Posterior vena cava (tissue), 2 donors: Measurements from ENCODE around the gene KRTAP4-9. TPM values are rescaled to one million over a fixed set of nuclear protein-coding genes. Genes with fewer than 3 reads are reported as not detected.
"Not testable (repeated sequence)": the region's sequence is repeated elsewhere in the genome, so short reads cannot be mapped to it uniquely, and the experiment has no call there.

Experiments used
- DNase-seq: peaks from one replicate; pipeline ENCODE4 v3.0.0-alpha.2; 2020; ENCODE audit warnings: low spot score
- intact Hi-C, 2 donors: fragments of 100-400 bp; cut with DNase I; formaldehyde crosslinking; loops; one replicate each; pipeline versions ENCODE4 v1.14.1 to v1.14.2; 2022 to 2023
- total RNA-seq, 2 donors: library from RNA; stranded (reverse); fragmentation: NEBNext Ultra II Directional; extraction: Animal tissue kit (Norgen Biotek cat#: 25700); gene quantifications; one replicate each; pipeline ENCODE4 v1.2.1, GENCODE V29; 2021
- donor health status: DM: yes; HTN: yes; CAD: no.
- donor health status: DM: yes; HTN: yes; CAD: no.

The KRTAP4-9 gene
- total RNA-seq, 2 donors from 2014 or later, result not detected

- DNase-seq, intact Hi-C loops: not testable (repeated sequence)
Observed at GRCh38 chr17:41123292-41123990, 18.3 kb downstream of the KRTAP4-9 start.

DNA sequence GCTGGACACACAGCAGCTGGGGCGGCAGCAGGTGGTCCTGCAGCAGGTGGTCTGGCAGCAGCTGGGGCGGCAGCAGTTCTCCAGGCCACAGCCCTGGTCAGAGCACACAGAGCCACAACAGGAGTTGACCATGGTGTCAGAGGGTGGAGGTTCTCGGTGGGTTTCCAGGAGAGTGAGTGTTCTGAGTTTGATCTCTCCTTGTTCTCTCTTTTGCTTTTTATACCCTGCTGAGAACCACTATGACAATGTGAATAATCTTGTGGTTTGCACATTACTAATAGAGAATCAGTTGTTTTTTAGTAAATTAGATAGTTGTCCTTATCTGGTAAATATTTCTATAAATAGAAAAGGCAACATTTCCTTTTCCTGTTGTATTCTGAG lies 18.8 kb downstream of the KRTAP4-9 start, which contains the start of gene KRTAP4-12:
TSS of gene KRTAP4-12 (minus strand) at position 192 of the 381 bp plus-strand sequence. CDS start at position 132, 60 bp downstream.
- DNase-seq, intact Hi-C loops: not testable (repeated sequence)

- DNase-seq, result no peak
- intact Hi-C loops, result no loop called here
Observed at GRCh38 chr17:41125064-41125463, 19.9 kb downstream of the KRTAP4-9 start.

DNA sequence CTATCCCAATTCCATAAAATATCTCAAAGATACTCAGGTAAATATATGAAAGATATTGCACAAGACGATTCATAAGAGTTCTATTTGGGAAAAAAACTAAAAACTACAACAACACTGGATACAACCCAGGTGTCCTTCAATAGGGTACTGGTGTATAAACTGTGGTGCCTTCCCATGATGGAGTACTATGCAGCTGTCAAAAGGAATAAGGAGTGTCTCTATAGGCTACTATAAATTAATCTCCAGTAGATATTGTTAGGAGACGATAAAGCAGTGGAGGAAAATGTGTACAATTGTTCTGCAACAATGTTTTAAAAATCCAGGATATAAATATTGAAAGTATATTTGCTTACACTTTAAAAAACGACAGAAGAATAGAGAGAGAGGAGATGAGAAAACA lies 21.2 kb downstream of the KRTAP4-9 start:
- DNase-seq, result no peak
- intact Hi-C loops, result no loop called here

GRCh38 chr17:41127371-41127770 lies 22.2 kb downstream of the KRTAP4-9 start:
- intact Hi-C loops, result no loop called here
- no peak for DNase-seq

DNA sequence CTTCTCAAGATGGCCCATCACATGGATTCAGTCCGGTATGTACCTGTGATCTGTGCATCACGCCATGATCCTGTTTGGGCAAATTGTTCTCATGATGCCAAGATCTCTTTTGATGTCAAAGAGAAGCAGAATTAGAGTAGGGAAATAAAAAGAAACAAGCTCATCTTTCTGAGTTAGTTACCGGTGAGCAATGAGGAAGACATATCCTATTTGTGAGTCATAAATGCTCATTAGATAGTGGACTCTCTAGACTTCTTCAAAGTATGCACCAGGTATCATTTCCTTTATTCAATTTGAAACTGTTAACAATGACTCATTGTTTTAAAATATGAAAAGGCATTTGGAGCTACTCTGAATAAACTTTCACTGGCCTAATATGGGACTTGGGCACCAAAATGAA lies 26.8 kb downstream of the KRTAP4-9 start:
- intact Hi-C loops, result no loop called here
- DNase-seq, result no peak

DNA sequence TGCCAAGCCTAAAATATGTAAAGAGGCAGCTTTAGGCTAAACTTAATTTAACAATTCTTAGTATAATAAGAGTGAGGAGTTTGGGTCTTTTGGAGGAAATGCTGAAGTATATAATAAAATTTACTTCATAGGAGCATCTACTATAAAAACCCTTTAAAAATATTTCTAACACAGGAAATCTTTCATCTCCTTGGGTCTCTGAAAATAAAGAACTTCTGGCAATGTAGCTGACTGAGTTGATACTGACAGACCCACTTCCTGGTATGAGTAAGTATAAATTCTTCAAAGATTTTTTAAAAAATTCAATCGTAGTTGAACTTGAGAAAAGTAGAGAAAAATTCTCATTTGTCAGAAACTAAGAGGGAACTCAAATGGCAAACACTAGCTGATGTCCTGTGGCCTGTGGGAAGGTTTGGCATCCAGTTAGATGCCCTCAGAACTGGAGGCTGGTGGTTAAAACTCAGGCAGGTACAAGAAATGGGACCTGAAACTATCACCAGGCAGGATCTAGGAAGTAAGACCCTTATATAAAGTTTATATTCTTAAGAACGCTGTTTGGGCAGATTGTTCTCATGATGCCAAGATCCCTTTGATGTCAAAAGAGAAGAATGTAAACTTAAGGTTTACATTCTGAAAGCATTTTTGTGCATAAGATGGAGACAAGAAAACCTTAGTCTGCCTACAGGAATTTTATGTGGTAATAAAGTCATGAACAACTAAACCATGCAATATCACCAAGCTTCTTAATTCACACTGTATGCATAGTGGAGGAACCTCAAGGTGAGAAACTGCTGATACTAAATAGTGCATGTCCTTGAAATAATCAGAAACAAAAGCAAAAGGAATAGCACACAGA lies 28.9 kb downstream of the KRTAP4-9 start:
- no peak for DNase-seq
- intact Hi-C loops, result no loop called here

- DNase-seq, result peak; percentile 67
- intact Hi-C loops, result not testable (repeated sequence)
Observed at GRCh38 chr17:41139865-41140264, 34.7 kb downstream of the KRTAP4-9 start.

DNA sequence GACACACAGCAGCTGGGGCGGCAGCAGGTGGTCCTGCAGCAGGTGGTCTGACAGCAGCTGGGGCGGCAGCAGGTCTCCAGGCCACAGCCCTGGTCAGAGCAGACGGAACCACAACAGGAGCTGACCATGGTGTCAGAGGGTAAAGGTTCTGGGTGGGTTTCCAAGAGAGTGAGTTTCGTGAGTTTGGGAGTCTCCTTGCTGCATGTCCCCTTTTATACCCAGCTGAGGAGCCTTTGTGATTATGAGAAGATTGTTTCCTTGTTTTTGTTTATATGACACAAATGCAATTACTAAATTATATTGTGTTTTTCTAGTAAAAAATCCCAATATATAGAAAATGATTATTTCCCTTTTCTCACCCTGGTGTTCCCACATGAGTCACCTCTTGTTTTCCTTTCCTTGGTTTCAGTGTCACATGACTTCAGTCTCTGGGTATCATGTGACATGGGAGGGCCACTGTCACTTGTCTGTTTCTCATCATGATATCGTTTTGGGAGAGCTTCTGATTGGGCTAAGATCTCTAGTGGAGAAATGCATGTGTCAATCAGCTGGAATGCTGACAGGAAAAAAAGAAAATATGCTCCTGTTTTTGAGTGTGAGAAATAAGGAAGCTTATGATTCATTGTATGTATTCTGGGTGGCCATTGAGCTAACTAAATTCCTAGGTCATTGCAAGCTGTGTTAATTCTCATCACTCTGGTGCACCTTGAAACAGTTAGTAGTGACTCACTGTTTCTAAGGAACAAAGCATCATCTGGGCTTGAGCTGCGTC lies 35.4 kb downstream of the KRTAP4-9 start, which contains the start of gene KRTAP4-6:
TSS of gene KRTAP4-6 (minus strand) at position 185 of the 772 bp plus-strand sequence. CDS start at position 128, 57 bp downstream.
- intact Hi-C loops, result no loop called here
- no peak for DNase-seq

GRCh38 chr17:41141361-41141760 lies 36.2 kb downstream of the KRTAP4-9 start:
- intact Hi-C loops, result no loop called here
- no peak for DNase-seq

DNA sequence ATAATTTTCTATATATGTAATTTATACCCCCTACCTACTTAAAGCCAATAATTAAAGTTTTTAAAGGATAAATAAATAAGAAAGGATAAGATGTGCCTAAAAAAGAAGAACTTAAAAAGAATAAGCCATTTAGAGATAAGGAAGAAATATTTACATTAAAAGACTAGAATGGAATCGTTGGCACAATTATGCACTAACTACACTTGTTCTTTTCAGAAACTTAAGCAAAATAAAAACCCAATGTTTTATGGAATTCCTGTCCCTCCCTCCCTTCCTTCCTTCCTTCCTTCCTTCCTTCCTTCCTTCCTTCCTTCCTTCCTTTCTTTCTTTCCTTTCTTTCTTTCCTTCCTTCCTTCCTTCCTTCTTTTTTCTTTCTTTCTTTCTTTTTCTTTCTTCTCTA lies 39.7 kb downstream of the KRTAP4-9 start:
- no peak for DNase-seq

DNA sequence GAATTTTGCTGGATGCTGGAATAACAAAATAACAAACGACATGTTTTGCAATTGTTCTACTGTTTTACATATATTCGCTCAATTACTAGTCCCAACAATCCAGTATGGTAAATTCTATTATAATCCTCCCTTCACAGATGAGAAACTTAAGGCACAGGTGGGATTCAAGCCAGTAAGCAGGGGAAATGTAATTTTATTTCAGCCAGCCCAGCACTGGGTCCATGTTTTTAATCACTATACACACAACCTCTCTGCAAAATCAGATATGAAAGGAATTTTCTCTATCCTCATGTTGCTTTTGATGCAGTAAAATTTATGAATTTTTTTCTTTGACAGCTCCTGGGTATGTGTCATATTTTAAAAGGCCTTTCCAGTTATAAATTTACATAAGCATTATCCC lies 40.1 kb downstream of the KRTAP4-9 start:
- DNase-seq, result no peak
- intact Hi-C loops, result no loop called here

More for the DNA sequence above, 39.7 kb downstream of the KRTAP4-9 start:
- intact Hi-C loops, result no loop called here

DNA sequence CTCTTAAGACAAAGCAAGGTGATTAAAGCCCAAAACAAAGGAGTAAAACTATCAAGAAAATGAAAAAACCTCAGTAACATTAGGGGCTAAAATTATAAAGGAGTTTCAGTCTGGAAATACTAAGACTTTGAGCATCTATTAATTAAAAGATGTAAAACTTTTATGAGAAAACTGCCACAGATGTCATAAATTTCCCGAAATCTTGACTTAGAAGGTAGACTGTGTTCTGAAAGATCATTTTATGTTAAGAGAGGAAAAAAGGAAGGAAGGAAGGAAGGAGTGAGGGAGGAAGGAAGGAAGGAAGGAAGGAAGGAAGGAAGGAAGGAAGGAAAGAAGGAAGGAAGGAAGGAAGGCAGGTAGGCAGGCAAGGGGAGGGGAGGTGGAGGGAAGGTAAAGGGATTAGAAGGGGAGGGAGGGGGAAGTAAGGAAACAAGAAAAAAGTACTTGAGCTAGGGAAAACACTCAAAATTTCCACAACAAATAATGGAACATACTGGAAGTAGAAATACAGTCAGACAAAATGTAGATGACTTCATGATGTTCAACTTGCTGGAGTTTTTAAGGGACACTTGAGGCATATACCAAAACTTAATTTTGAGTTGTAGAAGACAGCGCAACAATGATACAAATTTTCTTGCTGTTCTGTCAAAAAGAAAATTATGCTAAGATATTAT lies 42.5 kb downstream of the KRTAP4-9 start:
- DNase-seq, result no peak
- intact Hi-C loops, result no loop called here

GRCh38 chr17:41148971-41149651 lies 43.9 kb downstream of the KRTAP4-9 start:
- intact Hi-C loops, DNase-seq: not testable (repeated sequence)

DNA sequence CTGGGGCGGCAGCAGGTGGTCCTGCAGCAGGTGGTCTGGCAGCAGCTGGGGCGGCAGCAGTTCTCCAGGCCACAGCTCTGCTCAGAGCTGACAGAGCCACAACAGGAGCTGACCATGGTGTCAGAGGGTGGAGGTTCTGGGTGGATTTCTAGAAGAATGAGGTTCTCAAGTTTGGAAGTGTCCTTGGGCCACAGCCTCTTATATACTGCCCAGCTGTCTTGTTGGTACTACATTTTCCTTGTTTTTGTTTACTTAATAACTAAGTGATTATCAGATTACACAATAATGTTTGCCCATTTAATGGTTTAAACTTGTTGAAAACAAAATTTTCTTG lies 44.4 kb downstream of the KRTAP4-9 start, which contains the start of gene KRTAP4-5:
TSS of gene KRTAP4-5 (minus strand) at position 174 of the 334 bp plus-strand sequence. CDS start at position 116, 58 bp downstream.
- intact Hi-C loops, result no loop called here
- DNase-seq, result no peak

DNA sequence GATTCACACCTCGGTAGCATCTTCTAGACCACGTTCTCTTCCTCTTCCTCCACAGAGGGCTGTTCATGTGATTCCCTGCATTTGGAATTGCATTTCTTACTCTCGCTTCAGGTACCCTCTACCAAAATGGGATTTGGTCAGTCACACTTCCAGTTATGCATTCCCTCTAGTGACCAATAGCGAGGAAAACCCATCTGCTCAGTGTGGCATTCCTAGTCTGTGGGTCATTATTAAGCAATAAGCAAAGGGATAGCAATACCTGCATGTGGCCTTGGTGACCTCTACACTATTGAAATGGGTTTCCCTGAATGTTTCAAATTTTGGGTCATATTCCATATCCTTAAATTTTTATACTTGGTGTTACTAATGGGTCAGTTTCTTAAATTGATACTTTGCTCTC lies 44.8 kb downstream of the KRTAP4-9 start:
- no peak for DNase-seq
- intact Hi-C loops, result no loop called here

GRCh38 chr17:41151525-41151924 lies 46.3 kb downstream of the KRTAP4-9 start:
- intact Hi-C loops, result no loop called here

GRCh38 chr17:41153856-41154255 lies 48.7 kb downstream of the KRTAP4-9 start:
- DNase-seq, result no peak
- intact Hi-C loops, result no loop called here

More at GRCh38 chr17:41151525-41151924, 46.3 kb downstream of the KRTAP4-9 start:
- no peak for DNase-seq
